Measurements from ENCODE around the gene INTS14. TPM values are rescaled to one million over a fixed set of nuclear protein-coding genes. Genes with fewer than 3 reads are reported as not detected.
A peak's percentile ranks its signal among the peaks of the same experiment; 100 is the strongest.

The INTS14 gene
- total and polyA plus RNA-seq, 4 experiments from 2014 or later = 27.1 to 40.3 (median 33.2) TPM

GRCh38 chr15:65603559-65603958 lies 7.4 kb downstream of the INTS14 start:
- H3K9me3 ChIP-seq (ENCODE audit: control insufficient read depth in 1 of 2, low read length in 2 of 2) = no peaks in the 10 kb centered on the region
- Mint-ChIP-seq H3K27ac (no peak overlapping the region), H3K9me3 (no peaks in the 10 kb centered on the region), H3K27me3 (no peaks in the 10 kb centered on the region), H3K36me3 (peaks cover 11 to 34% of the 10 kb centered on the region in 2 donors), H3K4me1 (peaks cover 2 to 12% (median 3%) of the 10 kb centered on the region in 4 donors), H3K4me3 (no peak overlapping the region)
- POLR2A ChIA-PET (ENCODE audit: partially characterized antibody) = no interaction called here
- H3K4me3 ChIP-seq (ENCODE audit: low read length in 2 of 2) = no peak overlapping the region
- DNase-seq = no peak
- CTCF ChIA-PET (ENCODE audit: partially characterized antibody) = no interaction called here
- no peaks in the 10 kb centered on the region for H3K4me1 ChIP-seq (ENCODE audit: insufficient read depth, low read length)
- H3K27me3 ChIP-seq (ENCODE audit: insufficient read depth, low read length) = no peaks in the 10 kb centered on the region
- no peak overlapping the region for H3K27ac ChIP-seq (ENCODE audit: low read depth, low read length)
- intact Hi-C loops (cut with micrococcal nuclease) = no loop called here
- H3K36me3 ChIP-seq (ENCODE audit: insufficient read depth, low read length) = peaks cover 19% of the 10 kb centered on the region

- Mint-ChIP-seq H3K4me1 (peaks cover 0 to 12% (median 3%) of the 10 kb centered on the region in 4 donors), H3K4me3 (no peak overlapping the region), H3K27me3 (no peaks in the 10 kb centered on the region), H3K27ac (no peak overlapping the region), H3K36me3 (peaks cover 16 to 38% of the 10 kb centered on the region in 2 donors), H3K9me3 (no peaks in the 10 kb centered on the region)
- intact Hi-C loops (cut with micrococcal nuclease) = no loop called here
- Histone ChIP-seq H3K4me3 (ENCODE audit: low read length in 2 of 2) (no peak overlapping the region), H3K27ac (ENCODE audit: low read depth, low read length) (no peak overlapping the region), H3K4me1 (ENCODE audit: insufficient read depth, low read length) (no peaks in the 10 kb centered on the region), H3K36me3 (ENCODE audit: insufficient read depth, low read length) (peaks cover 23% of the 10 kb centered on the region), H3K9me3 (ENCODE audit: control insufficient read depth in 1 of 2, low read length in 2 of 2) (no peaks in the 10 kb centered on the region), H3K27me3 (ENCODE audit: insufficient read depth, low read length) (no peaks in the 10 kb centered on the region)
- POLR2A ChIA-PET (ENCODE audit: partially characterized antibody) = no interaction called here
- CTCF ChIA-PET (ENCODE audit: partially characterized antibody) = no interaction called here
- DNase-seq = no peak
Observed at GRCh38 chr15:65603134-65603533, 7.8 kb downstream of the INTS14 start.

DNA sequence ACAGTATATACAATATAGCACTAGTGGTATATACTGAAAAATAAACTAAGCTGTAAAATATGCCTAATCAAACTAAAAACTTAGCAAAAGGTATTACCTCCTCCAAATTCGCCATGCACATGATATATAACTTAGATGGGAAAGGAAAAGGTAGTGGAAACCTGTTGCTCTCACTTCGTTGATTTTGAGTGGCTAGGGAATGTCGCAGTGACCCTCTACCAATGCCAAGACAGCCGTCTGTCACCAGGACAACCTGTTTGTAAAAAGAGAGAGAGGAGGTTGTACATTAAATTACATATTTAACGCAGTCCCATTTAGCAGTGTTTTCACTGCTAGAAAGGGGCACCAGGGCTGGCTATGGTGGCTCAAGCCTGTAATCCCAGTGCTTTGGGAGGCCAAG lies 11.3 kb downstream of the INTS14 start:
- Mint-ChIP-seq H3K27me3 (no peaks in the 10 kb centered on the region), H3K36me3 (peaks cover 29 to 60% of the 10 kb centered on the region in 2 donors), H3K4me1 (no peaks in the 10 kb centered on the region), H3K9me3 (no peaks in the 10 kb centered on the region), H3K27ac (no peak overlapping the region), H3K4me3 (no peak overlapping the region)
- no peaks in the 10 kb centered on the region for H3K4me1 ChIP-seq (ENCODE audit: insufficient read depth, low read length)
- ChIA-PET CTCF (ENCODE audit: partially characterized antibody) (interaction anchor here (1.1 kb wide), 1 partner anchor 15 kb away, joined by 3 read pairs; no protein-coding TSS in a partner anchor), POLR2A (ENCODE audit: partially characterized antibody) (interaction anchor here (1.1 kb wide), 1 partner anchor 11 kb away, joined by 7 read pairs; the partner anchor contains the start of gene INTS14)
- H3K27ac ChIP-seq (ENCODE audit: low read depth, low read length) = no peak overlapping the region
- H3K27me3 ChIP-seq (ENCODE audit: insufficient read depth, low read length) = no peaks in the 10 kb centered on the region
- no peaks in the 10 kb centered on the region for H3K9me3 ChIP-seq (ENCODE audit: control insufficient read depth in 1 of 2, low read length in 2 of 2)
- H3K36me3 ChIP-seq (ENCODE audit: insufficient read depth, low read length) = peaks cover 34% of the 10 kb centered on the region
- no peak overlapping the region for H3K4me3 ChIP-seq (ENCODE audit: low read length in 2 of 2)
- intact Hi-C loops (cut with micrococcal nuclease) = no loop called here
- no peak for DNase-seq

- intact Hi-C loops (cut with micrococcal nuclease) = no loop called here
- Histone ChIP-seq H3K27me3 (ENCODE audit: insufficient read depth, low read length) (no peaks in the 10 kb centered on the region), H3K4me1 (ENCODE audit: insufficient read depth, low read length) (no peaks in the 10 kb centered on the region), H3K36me3 (ENCODE audit: insufficient read depth, low read length) (peaks cover 35% of the 10 kb centered on the region), H3K4me3 (ENCODE audit: low read length in 2 of 2) (no peak overlapping the region), H3K9me3 (ENCODE audit: control insufficient read depth in 1 of 2, low read length in 2 of 2) (no peaks in the 10 kb centered on the region), H3K27ac (ENCODE audit: low read depth, low read length) (no peak overlapping the region)
- Mint-ChIP-seq H3K9me3 (no peaks in the 10 kb centered on the region), H3K4me3 (no peak overlapping the region), H3K4me1 (no peaks in the 10 kb centered on the region), H3K27ac (no peak overlapping the region), H3K27me3 (no peaks in the 10 kb centered on the region), H3K36me3 (peaks cover 36 to 66% of the 10 kb centered on the region in 2 donors)
- ChIA-PET CTCF (ENCODE audit: partially characterized antibody) (interaction anchor here (1.1 kb wide), 1 partner anchor 13 kb away, joined by 3 read pairs; no protein-coding TSS in a partner anchor), POLR2A (ENCODE audit: partially characterized antibody) (interaction anchor here (1.1 kb wide), 1 partner anchor 13 kb away, joined by 7 read pairs; the partner anchor contains the start of gene INTS14)
- no peak for DNase-seq
Observed at GRCh38 chr15:65598468-65598867, 12.5 kb downstream of the INTS14 start.

DNA sequence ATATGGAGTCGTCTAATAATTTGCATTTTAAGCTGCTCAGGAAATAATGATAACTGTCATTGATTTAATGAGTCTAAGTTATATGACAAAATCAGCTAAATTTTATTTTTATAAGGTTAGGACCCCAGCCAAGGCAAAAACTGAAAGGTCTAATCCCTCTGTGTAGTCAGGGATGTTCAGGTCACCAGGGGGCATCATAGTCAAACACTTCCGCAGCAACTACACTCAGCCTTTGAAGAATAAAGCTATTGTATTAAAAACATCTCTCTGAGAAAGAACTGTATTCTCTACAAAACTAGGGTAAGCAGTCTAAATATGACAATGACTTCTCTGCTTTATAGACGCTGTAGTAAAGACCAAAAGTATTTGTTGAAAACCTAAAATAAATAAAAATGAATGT lies 15.0 kb downstream of the INTS14 start:
- H3K4me1 Mint-ChIP-seq = no peaks in the 10 kb centered on the region
- DNase-seq = peak in 2 of 5 donors; percentile 5 to 17
- intact Hi-C loops (cut with micrococcal nuclease) = no loop called here
- ChIA-PET CTCF (ENCODE audit: partially characterized antibody) (interaction anchor here (0.6 to 2.2 kb wide), 8 partner anchors 13 to 698 kb away, joined by 3 to 7 read pairs (median 3); partner anchors contain the start of gene RAB11A), POLR2A (ENCODE audit: partially characterized antibody) (no interaction called here)
- H3K27me3 Mint-ChIP-seq = no peaks in the 10 kb centered on the region
- H3K9me3 Mint-ChIP-seq = no peaks in the 10 kb centered on the region
- Histone ChIP-seq H3K9me3 (ENCODE audit: control insufficient read depth in 1 of 2, low read length in 2 of 2) (no peaks in the 10 kb centered on the region), H3K36me3 (ENCODE audit: insufficient read depth, low read length) (peaks cover 54% of the 10 kb centered on the region), H3K4me1 (ENCODE audit: insufficient read depth, low read length) (no peaks in the 10 kb centered on the region), H3K27me3 (ENCODE audit: insufficient read depth, low read length) (no peaks in the 10 kb centered on the region), H3K4me3 (ENCODE audit: low read length in 2 of 2) (no peak overlapping the region), H3K27ac (ENCODE audit: low read depth, low read length) (no peak overlapping the region)
- H3K4me3 Mint-ChIP-seq = no peak overlapping the region
- H3K27ac Mint-ChIP-seq = no peak overlapping the region
- H3K36me3 Mint-ChIP-seq = peaks cover 49 to 79% of the 10 kb centered on the region in 2 donors

- Mint-ChIP-seq H3K4me1 (peaks cover 27 to 35% (median 34%) of the 10 kb centered on the region in 4 donors), H3K27me3 (no peaks in the 10 kb centered on the region), H3K36me3 (peaks cover 68 to 70% of the 10 kb centered on the region in 2 donors), H3K4me3 (no peak overlapping the region), H3K27ac (peak overlapping the region in 5 of 7 donors; percentile 12 to 84 (median 50)), H3K9me3 (no peaks in the 10 kb centered on the region)
- H3K27me3 ChIP-seq (ENCODE audit: insufficient read depth, low read length) = no peaks in the 10 kb centered on the region
- ChIA-PET POLR2A (ENCODE audit: partially characterized antibody) (no interaction called here), CTCF (ENCODE audit: partially characterized antibody) (no interaction called here)
- no peak overlapping the region for H3K27ac ChIP-seq (ENCODE audit: low read depth, low read length)
- peaks cover 19% of the 10 kb centered on the region for H3K4me1 ChIP-seq (ENCODE audit: insufficient read depth, low read length)
- intact Hi-C loops (cut with micrococcal nuclease) = no loop called here
- DNase-seq = no peak
- H3K9me3 ChIP-seq (ENCODE audit: control insufficient read depth in 1 of 2, low read length in 2 of 2) = no peaks in the 10 kb centered on the region
- no peak overlapping the region for H3K4me3 ChIP-seq (ENCODE audit: low read length in 2 of 2)
- H3K36me3 ChIP-seq (ENCODE audit: insufficient read depth, low read length) = peaks cover 22% of the 10 kb centered on the region
Observed at GRCh38 chr15:65587094-65587493, 23.8 kb downstream of the INTS14 start.

- Histone ChIP-seq H3K4me1 (ENCODE audit: insufficient read depth, low read length) (peaks cover 19% of the 10 kb centered on the region), H3K27ac (ENCODE audit: low read depth, low read length) (peak overlapping the region; percentile 50), H3K4me3 (ENCODE audit: low read length in 2 of 2) (no peak overlapping the region), H3K36me3 (ENCODE audit: insufficient read depth, low read length) (peaks cover 19% of the 10 kb centered on the region), H3K27me3 (ENCODE audit: insufficient read depth, low read length) (no peaks in the 10 kb centered on the region), H3K9me3 (ENCODE audit: control insufficient read depth in 1 of 2, low read length in 2 of 2) (no peaks in the 10 kb centered on the region)
- H3K27me3 Mint-ChIP-seq = no peaks in the 10 kb centered on the region
- intact Hi-C loops (cut with micrococcal nuclease) = no loop called here
- DNase-seq = no peak
- H3K36me3 Mint-ChIP-seq = peaks cover 59 to 66% of the 10 kb centered on the region in 2 donors
- CTCF ChIA-PET (ENCODE audit: partially characterized antibody) = interaction anchor here (1.0 to 1.2 kb wide), 2 partner anchors 15 to 54 kb away, joined by 3 to 4 read pairs; no protein-coding TSS in a partner anchor
- peaks cover 23 to 36% (median 31%) of the 10 kb centered on the region in 4 donors for H3K4me1 Mint-ChIP-seq
- H3K4me3 Mint-ChIP-seq = peak overlapping the region in 7 of 8 donors; percentile 52 to 71 (median 60)
- H3K27ac Mint-ChIP-seq = peak overlapping the region; percentile 92 to 97 (median 95)
- POLR2A ChIA-PET (ENCODE audit: partially characterized antibody) = interaction anchor here (2.1 kb wide), 1 partner anchor 27 kb away, joined by 10 read pairs; the partner anchor contains the start of gene INTS14
- H3K9me3 Mint-ChIP-seq = no peaks in the 10 kb centered on the region
Observed at GRCh38 chr15:65584241-65584640, 26.7 kb downstream of the INTS14 start.

All from CD4-positive, alpha-beta memory T cell (primary cell).